ENCODE data around the gene NAA80. TPM values are rescaled to one million over a fixed set of nuclear protein-coding genes. Genes with fewer than 3 reads are reported as not detected.

NAA80 gene
- total and polyA plus RNA-seq, 2 of the 13 experiments (the other 11 are each of a cell fraction or from before 2014, with no cell fraction given), result 3.4 to 8.7 TPM

DNA sequence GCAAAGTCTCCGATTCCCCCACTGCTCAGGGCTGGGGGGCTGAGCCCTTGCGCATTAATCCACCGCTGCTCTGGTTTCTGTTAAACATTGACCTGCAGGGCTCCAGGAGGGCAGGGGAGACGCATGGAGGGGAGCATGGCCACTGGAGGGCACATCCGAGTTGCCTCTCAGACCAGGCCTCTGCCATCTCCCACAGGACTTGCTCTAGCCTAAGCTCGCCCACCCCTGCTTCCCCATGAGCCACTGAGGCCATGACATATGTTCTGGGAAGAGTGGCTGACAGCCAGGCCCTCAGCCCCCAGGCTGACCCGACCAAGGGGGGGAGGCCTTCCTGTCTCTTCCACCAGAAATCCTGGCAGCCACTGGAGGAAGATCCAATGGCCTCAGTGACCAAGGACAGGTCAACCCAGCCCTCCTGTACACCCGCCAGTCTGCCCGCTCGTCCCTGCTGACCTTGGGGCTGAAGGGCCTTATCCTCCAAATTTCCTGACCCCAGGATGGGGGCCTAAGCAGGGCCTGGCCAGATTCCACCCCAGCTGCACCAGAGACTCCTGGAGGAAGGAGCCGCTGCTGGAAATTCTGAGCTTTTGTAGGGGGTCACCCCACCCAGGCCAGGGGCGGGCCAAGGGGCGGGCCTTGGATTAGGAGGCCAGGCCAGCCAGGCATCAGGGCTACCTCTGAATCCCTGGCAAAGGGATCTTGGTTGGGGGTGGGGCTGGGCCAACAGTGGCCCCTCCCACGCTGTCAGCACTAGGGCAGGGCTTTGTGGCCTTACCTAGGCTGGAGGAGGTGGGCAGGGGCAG, 4.0 kb upstream of the NAA80 start, which contains the start of gene HYAL1 (continued):
- TF ChIP-seq ZNF564 (CRISPR knock-in tag; IDR thresholded peaks at IDR 0.05) (peak; percentile 42), MLLT10 (CRISPR knock-in tag; IDR thresholded peaks at IDR 0.05) (no peak), SRY (CRISPR knock-in tag; IDR thresholded peaks at IDR 0.05) (no peak), NBN (conservative IDR thresholded peaks at IDR 0.05) (no peak), SNAPC2 (CRISPR knock-in tag; IDR thresholded peaks at IDR 0.05) (peak; percentile 96), ZNF253 (CRISPR knock-in tag; IDR thresholded peaks at IDR 0.05; ENCODE audit: borderline replicate concordance) (no peak), ZNF670 (CRISPR knock-in tag; IDR thresholded peaks at IDR 0.05; ENCODE audit: borderline replicate concordance) (peak; percentile 91; the same call in 1 of the 2 replicates), ZNF775 (CRISPR knock-in tag; IDR thresholded peaks at IDR 0.05; ENCODE audit: borderline replicate concordance) (no peak), MTF2 (CRISPR knock-in tag; IDR thresholded peaks at IDR 0.05; ENCODE audit: borderline replicate concordance) (no peak; the same call in 1 of the 2 replicates), ZMAT3 (CRISPR knock-in tag; conservative IDR thresholded peaks at IDR 0.05) (0 out of 2 replicates have a peak, but pooled peaks have one; percentile 71), MAFG (CRISPR knock-in tag; IDR thresholded peaks at IDR 0.05) (no peak), ZBTB8A (CRISPR knock-in tag; IDR thresholded peaks at IDR 0.05; ENCODE audit: borderline replicate concordance, low read depth) (no peak)
- TF ChIP-seq, protein P1, sequence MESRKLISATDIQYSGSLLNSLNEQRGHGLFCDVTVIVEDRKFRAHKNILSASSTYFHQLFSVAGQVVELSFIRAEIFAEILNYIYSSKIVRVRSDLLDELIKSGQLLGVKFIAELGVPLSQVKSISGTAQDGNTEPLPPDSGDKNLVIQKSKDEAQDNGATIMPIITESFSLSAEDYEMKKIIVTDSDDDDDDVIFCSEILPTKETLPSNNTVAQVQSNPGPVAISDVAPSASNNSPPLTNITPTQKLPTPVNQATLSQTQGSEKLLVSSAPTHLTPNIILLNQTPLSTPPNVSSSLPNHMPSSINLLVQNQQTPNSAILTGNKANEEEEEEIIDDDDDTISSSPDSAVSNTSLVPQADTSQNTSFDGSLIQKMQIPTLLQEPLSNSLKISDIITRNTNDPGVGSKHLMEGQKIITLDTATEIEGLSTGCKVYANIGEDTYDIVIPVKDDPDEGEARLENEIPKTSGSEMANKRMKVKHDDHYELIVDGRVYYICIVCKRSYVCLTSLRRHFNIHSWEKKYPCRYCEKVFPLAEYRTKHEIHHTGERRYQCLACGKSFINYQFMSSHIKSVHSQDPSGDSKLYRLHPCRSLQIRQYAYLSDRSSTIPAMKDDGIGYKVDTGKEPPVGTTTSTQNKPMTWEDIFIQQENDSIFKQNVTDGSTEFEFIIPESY (CRISPR knock-in tag; IDR thresholded peaks at IDR 0.05), result no peak
- TF ChIP-seq, protein P2, sequence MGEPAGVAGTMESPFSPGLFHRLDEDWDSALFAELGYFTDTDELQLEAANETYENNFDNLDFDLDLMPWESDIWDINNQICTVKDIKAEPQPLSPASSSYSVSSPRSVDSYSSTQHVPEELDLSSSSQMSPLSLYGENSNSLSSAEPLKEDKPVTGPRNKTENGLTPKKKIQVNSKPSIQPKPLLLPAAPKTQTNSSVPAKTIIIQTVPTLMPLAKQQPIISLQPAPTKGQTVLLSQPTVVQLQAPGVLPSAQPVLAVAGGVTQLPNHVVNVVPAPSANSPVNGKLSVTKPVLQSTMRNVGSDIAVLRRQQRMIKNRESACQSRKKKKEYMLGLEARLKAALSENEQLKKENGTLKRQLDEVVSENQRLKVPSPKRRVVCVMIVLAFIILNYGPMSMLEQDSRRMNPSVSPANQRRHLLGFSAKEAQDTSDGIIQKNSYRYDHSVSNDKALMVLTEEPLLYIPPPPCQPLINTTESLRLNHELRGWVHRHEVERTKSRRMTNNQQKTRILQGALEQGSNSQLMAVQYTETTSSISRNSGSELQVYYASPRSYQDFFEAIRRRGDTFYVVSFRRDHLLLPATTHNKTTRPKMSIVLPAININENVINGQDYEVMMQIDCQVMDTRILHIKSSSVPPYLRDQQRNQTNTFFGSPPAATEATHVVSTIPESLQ (CRISPR knock-in tag; conservative IDR thresholded peaks at IDR 0.05), result no peak
- TF ChIP-seq, protein P3, sequence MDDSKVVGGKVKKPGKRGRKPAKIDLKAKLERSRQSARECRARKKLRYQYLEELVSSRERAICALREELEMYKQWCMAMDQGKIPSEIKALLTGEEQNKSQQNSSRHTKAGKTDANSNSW (CRISPR knock-in tag; IDR thresholded peaks at IDR 0.05; ENCODE audit: borderline replicate concordance), result no peak
- TF ChIP-seq, protein P4, sequence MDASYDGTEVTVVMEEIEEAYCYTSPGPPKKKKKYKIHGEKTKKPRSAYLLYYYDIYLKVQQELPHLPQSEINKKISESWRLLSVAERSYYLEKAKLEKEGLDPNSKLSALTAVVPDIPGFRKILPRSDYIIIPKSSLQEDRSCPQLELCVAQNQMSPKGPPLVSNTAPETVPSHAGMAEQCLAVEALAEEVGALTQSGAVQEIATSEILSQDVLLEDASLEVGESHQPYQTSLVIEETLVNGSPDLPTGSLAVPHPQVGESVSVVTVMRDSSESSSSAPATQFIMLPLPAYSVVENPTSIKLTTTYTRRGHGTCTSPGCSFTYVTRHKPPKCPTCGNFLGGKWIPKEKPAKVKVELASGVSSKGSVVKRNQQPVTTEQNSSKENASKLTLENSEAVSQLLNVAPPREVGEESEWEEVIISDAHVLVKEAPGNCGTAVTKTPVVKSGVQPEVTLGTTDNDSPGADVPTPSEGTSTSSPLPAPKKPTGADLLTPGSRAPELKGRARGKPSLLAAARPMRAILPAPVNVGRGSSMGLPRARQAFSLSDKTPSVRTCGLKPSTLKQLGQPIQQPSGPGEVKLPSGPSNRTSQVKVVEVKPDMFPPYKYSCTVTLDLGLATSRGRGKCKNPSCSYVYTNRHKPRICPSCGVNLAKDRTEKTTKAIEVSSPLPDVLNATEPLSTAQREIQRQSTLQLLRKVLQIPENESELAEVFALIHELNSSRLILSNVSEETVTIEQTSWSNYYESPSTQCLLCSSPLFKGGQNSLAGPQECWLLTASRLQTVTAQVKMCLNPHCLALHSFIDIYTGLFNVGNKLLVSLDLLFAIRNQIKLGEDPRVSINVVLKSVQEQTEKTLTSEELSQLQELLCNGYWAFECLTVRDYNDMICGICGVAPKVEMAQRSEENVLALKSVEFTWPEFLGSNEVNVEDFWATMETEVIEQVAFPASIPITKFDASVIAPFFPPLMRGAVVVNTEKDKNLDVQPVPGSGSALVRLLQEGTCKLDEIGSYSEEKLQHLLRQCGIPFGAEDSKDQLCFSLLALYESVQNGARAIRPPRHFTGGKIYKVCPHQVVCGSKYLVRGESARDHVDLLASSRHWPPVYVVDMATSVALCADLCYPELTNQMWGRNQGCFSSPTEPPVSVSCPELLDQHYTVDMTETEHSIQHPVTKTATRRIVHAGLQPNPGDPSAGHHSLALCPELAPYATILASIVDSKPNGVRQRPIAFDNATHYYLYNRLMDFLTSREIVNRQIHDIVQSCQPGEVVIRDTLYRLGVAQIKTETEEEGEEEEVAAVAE (CRISPR knock-in tag; IDR thresholded peaks at IDR 0.05; ENCODE audit: borderline replicate concordance), result no peak
- TF ChIP-seq, protein P5, sequence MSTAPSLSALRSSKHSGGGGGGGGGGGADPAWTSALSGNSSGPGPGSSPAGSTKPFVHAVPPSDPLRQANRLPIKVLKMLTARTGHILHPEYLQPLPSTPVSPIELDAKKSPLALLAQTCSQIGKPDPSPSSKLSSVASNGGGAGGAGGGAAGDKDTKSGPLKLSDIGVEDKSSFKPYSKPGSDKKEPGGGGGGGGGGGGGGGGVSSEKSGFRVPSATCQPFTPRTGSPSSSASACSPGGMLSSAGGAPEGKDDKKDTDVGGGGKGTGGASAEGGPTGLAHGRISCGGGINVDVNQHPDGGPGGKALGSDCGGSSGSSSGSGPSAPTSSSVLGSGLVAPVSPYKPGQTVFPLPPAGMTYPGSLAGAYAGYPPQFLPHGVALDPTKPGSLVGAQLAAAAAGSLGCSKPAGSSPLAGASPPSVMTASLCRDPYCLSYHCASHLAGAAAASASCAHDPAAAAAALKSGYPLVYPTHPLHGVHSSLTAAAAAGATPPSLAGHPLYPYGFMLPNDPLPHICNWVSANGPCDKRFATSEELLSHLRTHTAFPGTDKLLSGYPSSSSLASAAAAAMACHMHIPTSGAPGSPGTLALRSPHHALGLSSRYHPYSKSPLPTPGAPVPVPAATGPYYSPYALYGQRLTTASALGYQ (CRISPR knock-in tag; IDR thresholded peaks at IDR 0.05), result peak; percentile 49
